Measurements from ENCODE around the gene APLN.

GRCh38 chrX:129688097-129688496, 33.3 kb upstream of the APLN start:
- TF ChIP-seq POLR2A (IDR thresholded peaks at IDR 0.05) (no peak), CTCF (IDR thresholded peaks at IDR 0.05) (no peak)
